ENCODE results near the gene TMEM117. TPM values are rescaled to one million over a fixed set of nuclear protein-coding genes. Genes with fewer than 3 reads are reported as not detected.

Gene TMEM117
- total and polyA plus RNA-seq, 10 of the 15 experiments (the other 5 are each of a cell fraction or from before 2014, with no cell fraction given): 3.1 to 8.2 (median 6.1) TPM

GRCh38 chr12:44154128-44154527, 318.2 kb downstream of the TMEM117 start:
- ChIA-PET CTCF (interaction anchor here (0.8 kb wide), 1 partner anchor 11 kb away, joined by 3 read pairs; no protein-coding TSS in a partner anchor), POLR2A (no interaction called here), RAD21 (ENCODE audit: unreplicated experiment) (no interaction called here), SMC1A (ENCODE audit: uncharacterized antibody, unreplicated experiment) (interaction anchor here (0.7 to 3.0 kb wide), 3 partner anchors 12 to 18 kb away, joined by 3 to 14 read pairs (median 3); no protein-coding TSS in a partner anchor)
- Histone ChIP-seq H3K4me3 (no peak overlapping the region), H3K27me3 (replicated peaks in 1 of 2; ENCODE audit: control insufficient read depth in 2 of 2, insufficient read depth in 2 of 2, low read length in 1 of 2) (no peaks in the 10 kb centered on the region), H3K27ac (ENCODE audit: control insufficient read depth, insufficient read depth) (no peak overlapping the region), H3K9me3 (replicated peaks; ENCODE audit: control insufficient read depth, insufficient read depth, low read length) (no peaks in the 10 kb centered on the region), H3K79me2 (ENCODE audit: control insufficient read depth, insufficient read depth, low read length) (no peaks in the 10 kb centered on the region), H2AFZ (ENCODE audit: control insufficient read depth, low read depth, low read length) (no peak overlapping the region), H3K4me1 (ENCODE audit: control insufficient read depth, insufficient read depth, low read length) (peaks cover 5% of the 10 kb centered on the region; the same call in 1 of the 2 replicates), H3K4me2 (ENCODE audit: control insufficient read depth, insufficient read depth) (no peak overlapping the region), H4K20me1 (ENCODE audit: control insufficient read depth, insufficient read depth) (no peaks in the 10 kb centered on the region), H3K36me3 (ENCODE audit: control insufficient read depth in 2 of 2, insufficient read depth in 2 of 2, low read length in 1 of 2) (no peaks in the 10 kb centered on the region), H3K9ac (ENCODE audit: control insufficient read depth, insufficient read depth, low read length) (no peak overlapping the region)
- intact Hi-C loops (cut with micrococcal nuclease; ENCODE audit: unreplicated experiment) (no loop called here), in situ Hi-C loops (cut with MboI) (no loop called here)
- ATAC-seq: no peak
- BruUV-seq (replicated peaks): no TSS peak
- no peak for DNase-seq (ENCODE audit: low read depth, low spot score)
- FAIRE-seq: no peak
- 59% methylated on average over 5 of the region's 5 CpGs for WGBS (ENCODE audit: insufficient coverage, insufficient replicate concordance, low lambda C conversion rate, missing lambda C conversion rate)
- TF ChIP-seq FOXM1 (IDR thresholded peaks at IDR 0.05; ENCODE audit: low read depth, low read length) (no peak), ATF3 (IDR thresholded peaks at IDR 0.05; ENCODE audit: borderline replicate concordance, extremely low read depth, low read depth, low read length) (no peak), STAT1 (conservative IDR thresholded peaks at IDR 0.05) (no peak), E2F4 (IDR thresholded peaks at IDR 0.05; ENCODE audit: low read depth, low read length) (no peak), BMI1 (IDR thresholded peaks at IDR 0.05; ENCODE audit: borderline replicate concordance) (no peak), SUZ12 (IDR thresholded peaks at IDR 0.05; ENCODE audit: unreplicated experiment) (no peak), ZBTB11 (CRISPR knock-in tag; IDR thresholded peaks at IDR 0.05) (no peak), SMAD1 (IDR thresholded peaks at IDR 0.05; ENCODE audit: low read depth, partially characterized antibody) (no peak), ZNF217 (IDR thresholded peaks at IDR 0.05) (no peak), MXI1 (IDR thresholded peaks at IDR 0.05; ENCODE audit: low read depth, low read length) (no peak), MTA2 (IDR thresholded peaks at IDR 0.05; ENCODE audit: low read depth) (no peak)
- TF ChIP-seq, protein P1, sequence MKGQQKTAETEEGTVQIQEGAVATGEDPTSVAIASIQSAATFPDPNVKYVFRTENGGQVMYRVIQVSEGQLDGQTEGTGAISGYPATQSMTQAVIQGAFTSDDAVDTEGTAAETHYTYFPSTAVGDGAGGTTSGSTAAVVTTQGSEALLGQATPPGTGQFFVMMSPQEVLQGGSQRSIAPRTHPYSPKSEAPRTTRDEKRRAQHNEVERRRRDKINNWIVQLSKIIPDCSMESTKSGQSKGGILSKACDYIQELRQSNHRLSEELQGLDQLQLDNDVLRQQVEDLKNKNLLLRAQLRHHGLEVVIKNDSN (IDR thresholded peaks at IDR 0.05; ENCODE audit: borderline replicate concordance, extremely low read length, insufficient read depth, low read depth, low read length): no peak
- TF ChIP-seq, protein P2, sequence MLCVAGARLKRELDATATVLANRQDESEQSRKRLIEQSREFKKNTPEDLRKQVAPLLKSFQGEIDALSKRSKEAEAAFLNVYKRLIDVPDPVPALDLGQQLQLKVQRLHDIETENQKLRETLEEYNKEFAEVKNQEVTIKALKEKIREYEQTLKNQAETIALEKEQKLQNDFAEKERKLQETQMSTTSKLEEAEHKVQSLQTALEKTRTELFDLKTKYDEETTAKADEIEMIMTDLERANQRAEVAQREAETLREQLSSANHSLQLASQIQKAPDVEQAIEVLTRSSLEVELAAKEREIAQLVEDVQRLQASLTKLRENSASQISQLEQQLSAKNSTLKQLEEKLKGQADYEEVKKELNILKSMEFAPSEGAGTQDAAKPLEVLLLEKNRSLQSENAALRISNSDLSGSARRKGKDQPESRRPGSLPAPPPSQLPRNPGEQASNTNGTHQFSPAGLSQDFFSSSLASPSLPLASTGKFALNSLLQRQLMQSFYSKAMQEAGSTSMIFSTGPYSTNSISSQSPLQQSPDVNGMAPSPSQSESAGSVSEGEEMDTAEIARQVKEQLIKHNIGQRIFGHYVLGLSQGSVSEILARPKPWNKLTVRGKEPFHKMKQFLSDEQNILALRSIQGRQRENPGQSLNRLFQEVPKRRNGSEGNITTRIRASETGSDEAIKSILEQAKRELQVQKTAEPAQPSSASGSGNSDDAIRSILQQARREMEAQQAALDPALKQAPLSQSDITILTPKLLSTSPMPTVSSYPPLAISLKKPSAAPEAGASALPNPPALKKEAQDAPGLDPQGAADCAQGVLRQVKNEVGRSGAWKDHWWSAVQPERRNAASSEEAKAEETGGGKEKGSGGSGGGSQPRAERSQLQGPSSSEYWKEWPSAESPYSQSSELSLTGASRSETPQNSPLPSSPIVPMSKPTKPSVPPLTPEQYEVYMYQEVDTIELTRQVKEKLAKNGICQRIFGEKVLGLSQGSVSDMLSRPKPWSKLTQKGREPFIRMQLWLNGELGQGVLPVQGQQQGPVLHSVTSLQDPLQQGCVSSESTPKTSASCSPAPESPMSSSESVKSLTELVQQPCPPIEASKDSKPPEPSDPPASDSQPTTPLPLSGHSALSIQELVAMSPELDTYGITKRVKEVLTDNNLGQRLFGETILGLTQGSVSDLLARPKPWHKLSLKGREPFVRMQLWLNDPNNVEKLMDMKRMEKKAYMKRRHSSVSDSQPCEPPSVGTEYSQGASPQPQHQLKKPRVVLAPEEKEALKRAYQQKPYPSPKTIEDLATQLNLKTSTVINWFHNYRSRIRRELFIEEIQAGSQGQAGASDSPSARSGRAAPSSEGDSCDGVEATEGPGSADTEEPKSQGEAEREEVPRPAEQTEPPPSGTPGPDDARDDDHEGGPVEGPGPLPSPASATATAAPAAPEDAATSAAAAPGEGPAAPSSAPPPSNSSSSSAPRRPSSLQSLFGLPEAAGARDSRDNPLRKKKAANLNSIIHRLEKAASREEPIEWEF (IDR thresholded peaks at IDR 0.05; ENCODE audit: insufficient replicate concordance, low read depth, low read length): no peak
